Bladder microvascular endothelial cell (primary cell): Measurements from ENCODE around the gene PTPN14. TPM values are rescaled to one million over a fixed set of nuclear protein-coding genes. Genes with fewer than 3 reads are reported as not detected.

Source experiments
- total RNA-seq: library from RNA; depleted of rRNA; stranded (reverse); fragments of >200 nt; gene quantifications from 2 replicates; pipeline ENCODE4 v1.2.3, GENCODE V29; 2014

The PTPN14 gene
- 24.4 and 131 TPM in 2 replicates for total RNA-seq

DNA sequence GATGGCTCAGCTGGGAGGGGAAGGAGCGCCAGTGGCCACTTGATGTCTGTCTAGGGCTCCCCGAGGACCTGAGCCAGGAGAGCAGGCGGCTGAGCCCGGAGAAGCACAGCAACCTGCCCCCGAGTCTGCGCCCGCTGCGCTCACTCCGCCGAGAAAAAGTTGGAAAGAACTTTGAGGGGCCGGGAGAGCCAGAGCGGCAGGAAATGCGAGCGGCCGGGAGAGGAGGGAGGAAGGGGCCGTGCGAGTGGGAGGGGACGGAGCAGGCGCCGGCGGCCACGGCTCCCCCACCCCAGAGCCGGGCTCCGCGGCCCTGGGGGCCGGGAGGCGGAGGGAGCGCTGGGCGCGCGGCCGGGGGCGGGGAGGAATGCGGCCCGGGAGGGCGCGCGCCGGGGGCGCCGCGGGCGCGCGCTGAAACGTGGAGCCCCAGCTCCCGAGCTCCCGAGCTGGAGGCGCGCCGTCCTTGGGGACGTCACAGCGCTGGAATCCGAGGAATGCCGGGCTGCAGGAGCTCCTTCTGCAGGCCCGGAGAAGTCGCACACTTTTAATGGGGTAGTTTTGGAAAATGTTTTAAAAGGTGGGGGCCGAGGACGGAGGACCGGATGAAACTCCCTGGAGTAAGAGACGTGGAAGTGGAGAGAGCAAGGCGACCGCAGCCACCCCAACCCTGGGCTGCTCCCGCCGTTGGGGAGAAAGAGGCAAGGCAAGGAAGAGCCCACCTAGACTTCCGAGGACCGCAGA is at the start of gene PTPN14:
Gene PTPN14 (minus strand): TSS at position 167 of the 738 bp plus-strand sequence. CDS start 86,799 bp downstream, outside the sequence.

Other genes with a start within 250 kb of the PTPN14 start
- gene CENPF, start 51.6 kb upstream of the PTPN14 start, total RNA-seq: 29.5 and 31.9 TPM in 2 replicates